CD8-positive, alpha-beta memory T cell (primary cell): ENCODE results near the gene KLF2. TPM values are rescaled to one million over a fixed set of nuclear protein-coding genes. Genes with fewer than 3 reads are reported as not detected.
"Not testable (repeated sequence)": the region's sequence is repeated elsewhere in the genome, so short reads cannot be mapped to it uniquely, and the experiment has no call there.

Experiments
- CTCF ChIA-PET: fragments of 350-600 bp; sonication (Branson Sonifier 250); formaldehyde crosslinking; loops from one replicate; lab custom pipeline; 2021; ENCODE audit warnings: antibody characterized with exemption; lab: Charles Lee
- POLR2A ChIA-PET: fragments of 350-600 bp; sonication (Branson Sonifier 250); formaldehyde crosslinking; loops from one replicate; lab custom pipeline; 2021; ENCODE audit warnings: antibody characterized with exemption; lab: Charles Lee
- DNase-seq, 5 donors: peaks; one replicate each; pipeline versions ENCODE4 v3.0.0 to v3.0.0-alpha.2; 2020 to 2022; ENCODE audit warnings: mixed read lengths in 1 of 5
- H3K27ac ChIP-seq: one replicate; pipeline ENCODE4 v1.7.0; 2013; ENCODE audit warnings: low read depth, mild to moderate bottlenecking, low read length, moderate library complexity
- H3K27me3 ChIP-seq: 2 replicates; pipeline ENCODE4 v1.7.0; 2013; ENCODE audit warnings: low read length, mild to moderate bottlenecking; ENCODE audit not compliant: insufficient read depth, poor library complexity, severe bottlenecking
- H3K36me3 ChIP-seq: 2 replicates; pipeline ENCODE4 v1.7.0; 2013; ENCODE audit warnings: mild to moderate bottlenecking, low read length, moderate library complexity; ENCODE audit not compliant: insufficient read depth
- H3K4me1 ChIP-seq: 2 replicates; pipeline ENCODE4 v1.7.0; 2013; ENCODE audit warnings: mild to moderate bottlenecking, low read length, moderate library complexity; ENCODE audit not compliant: insufficient read depth
- H3K4me3 ChIP-seq: 2 replicates; pipeline ENCODE4 v1.7.0; 2013; ENCODE audit warnings: mild to moderate bottlenecking, low read length
- H3K9me3 ChIP-seq: 2 replicates; pipeline ENCODE4 v1.7.0; 2013; ENCODE audit warnings: mild to moderate bottlenecking, low read length
- H3K27ac Mint-ChIP-seq, 8 donors: one replicate each; pipeline ENCODE4 v1.8.0; 2020 to 2021; ENCODE audit warnings: mixed read lengths in 8 of 8, mild to moderate bottlenecking in 6 of 8, inconsistent platforms in 3 of 8, moderate library complexity in 3 of 8
- H3K27me3 Mint-ChIP-seq, 2 donors: one replicate each; pipeline ENCODE4 v1.8.0; 2020 to 2021; ENCODE audit warnings: mixed read lengths in 2 of 2, mild to moderate bottlenecking in 1 of 2, moderate library complexity in 1 of 2
- H3K36me3 Mint-ChIP-seq, 3 donors: one replicate each; pipeline ENCODE4 v1.8.0; 2020 to 2021; ENCODE audit warnings: mixed read lengths in 3 of 3, inconsistent platforms in 1 of 3, mild to moderate bottlenecking in 1 of 3
- H3K4me1 Mint-ChIP-seq, 3 donors: one replicate each; pipeline ENCODE4 v1.8.0; 2020 to 2021; ENCODE audit warnings: mixed read lengths in 3 of 3, inconsistent platforms in 1 of 3, mild to moderate bottlenecking in 1 of 3
- H3K4me3 Mint-ChIP-seq, 7 donors: one replicate each; pipeline ENCODE4 v1.8.0; 2020 to 2021; ENCODE audit warnings: mixed read lengths in 7 of 7, mild to moderate bottlenecking in 6 of 7, moderate library complexity in 4 of 7, inconsistent platforms in 2 of 7
- H3K9me3 Mint-ChIP-seq, 5 donors: one replicate each; pipeline ENCODE4 v1.8.0; 2020 to 2022; ENCODE audit warnings: mixed read lengths in 5 of 5, mild to moderate bottlenecking in 3 of 5, moderate library complexity in 2 of 5, inconsistent platforms in 1 of 5
- polyA plus RNA-seq: library from polyadenylated mRNA; unstranded; fragments of 300-500 nt; fragmentation: Illumina TruSeq; gene quantifications from one replicate; pipeline ENCODE4 v1.2.3, GENCODE V29; 2021
- total RNA-seq, 2 experiments: library from RNA; stranded (reverse); gene quantifications; one replicate each; pipeline ENCODE4 v1.2.3, GENCODE V29; 2021

The KLF2 gene
- total and polyA plus RNA-seq, 3 experiments from 2014 or later = 33.7 to 219 (median 37.5) TPM

DNA sequence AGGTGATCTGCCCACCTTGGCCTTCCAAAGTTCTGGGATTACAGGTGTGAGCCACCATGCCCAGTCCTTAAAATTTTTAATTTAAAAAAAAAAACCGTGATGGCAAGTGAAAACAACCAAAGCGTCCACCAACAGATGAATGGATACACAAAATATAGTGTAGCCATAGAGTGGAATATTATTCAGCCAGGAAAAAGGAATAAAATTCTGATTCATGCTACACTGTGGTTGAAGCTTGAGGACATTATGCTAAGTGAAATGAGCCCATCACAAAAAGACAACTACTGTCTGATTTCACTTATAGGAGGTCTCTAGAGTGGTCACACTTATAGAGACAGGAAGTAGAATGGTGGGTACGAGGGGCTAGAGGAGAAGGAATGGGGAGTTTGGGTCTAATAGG lies 26.3 kb upstream of the KLF2 start:
- ChIA-PET POLR2A (no interaction called here), CTCF (interaction anchor here (1.4 kb wide), 1 partner anchor 24 kb away, joined by 3 read pairs; no protein-coding TSS in a partner anchor)
- Mint-ChIP-seq H3K4me1 (peaks cover 2 to 11% (median 6%) of the 10 kb centered on the region in 3 donors), H3K4me3 (no peak overlapping the region), H3K27ac (no peak overlapping the region), H3K36me3 (no peaks in the 10 kb centered on the region), H3K9me3 (no peaks in the 10 kb centered on the region), H3K27me3 (peaks cover 3% of the 10 kb centered on the region in 2 donors)
- no peaks in the 10 kb centered on the region for H3K27me3 ChIP-seq
- H3K36me3 ChIP-seq = no peaks in the 10 kb centered on the region
- no peaks in the 10 kb centered on the region for H3K4me1 ChIP-seq
- no peak for DNase-seq
- no peak overlapping the region for H3K27ac ChIP-seq
- no peaks in the 10 kb centered on the region for H3K9me3 ChIP-seq
- H3K4me3 ChIP-seq = no peak overlapping the region

- Histone ChIP-seq H3K4me1 (no peaks in the 10 kb centered on the region), H3K9me3 (no peaks in the 10 kb centered on the region), H3K4me3 (no peak overlapping the region), H3K27ac (no peak overlapping the region), H3K36me3 (no peaks in the 10 kb centered on the region), H3K27me3 (no peaks in the 10 kb centered on the region)
- H3K9me3 Mint-ChIP-seq = no peaks in the 10 kb centered on the region
- ChIA-PET POLR2A (interaction anchor here (0.7 kb wide), 1 partner anchor 40 kb away, joined by 5 read pairs; no protein-coding TSS in a partner anchor), CTCF (interaction anchor here (1.1 to 1.5 kb wide), 2 partner anchors 21 to 55 kb away, joined by 3 read pairs; no protein-coding TSS in a partner anchor)
- peaks cover 0 to 3% of the 10 kb centered on the region in 2 donors for H3K27me3 Mint-ChIP-seq
- H3K27ac Mint-ChIP-seq = no peak overlapping the region
- peaks cover 0 to 2% (median 0%) of the 10 kb centered on the region in 3 donors for H3K36me3 Mint-ChIP-seq
- H3K4me1 Mint-ChIP-seq = peaks cover 2 to 7% (median 6%) of the 10 kb centered on the region in 3 donors
- DNase-seq = no peak
- H3K4me3 Mint-ChIP-seq = no peak overlapping the region
Observed at GRCh38 chr19:16301999-16302694, 22.5 kb upstream of the KLF2 start.

DNA sequence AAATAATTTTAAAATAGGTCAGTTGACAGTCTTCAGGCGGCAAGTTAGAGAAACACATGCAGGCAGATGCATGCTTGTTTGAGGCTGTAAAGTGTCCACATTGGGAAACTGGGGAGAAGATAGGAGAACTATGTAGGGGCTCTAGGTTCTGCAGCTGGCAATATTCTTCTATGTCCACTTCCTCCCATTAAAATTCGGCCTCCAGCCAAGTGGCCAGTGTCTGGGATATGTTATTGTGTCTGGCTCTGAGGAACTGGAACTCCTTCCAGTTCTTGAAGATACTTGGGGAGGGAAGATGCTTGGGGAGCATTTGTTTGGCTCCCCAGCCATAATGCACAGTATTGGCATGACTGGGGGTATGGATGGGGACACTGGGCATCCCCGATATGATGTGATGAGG lies 20.9 kb upstream of the KLF2 start:
- H3K27me3 ChIP-seq = no peaks in the 10 kb centered on the region
- H3K27ac ChIP-seq = no peak overlapping the region
- ChIA-PET CTCF (interaction anchor here (1.5 kb wide), 1 partner anchor 22 kb away, joined by 3 read pairs; no protein-coding TSS in a partner anchor), POLR2A (no interaction called here)
- H3K9me3 ChIP-seq = no peaks in the 10 kb centered on the region
- no peak overlapping the region for H3K4me3 Mint-ChIP-seq
- no peaks in the 10 kb centered on the region for H3K4me1 Mint-ChIP-seq
- H3K9me3 Mint-ChIP-seq = no peaks in the 10 kb centered on the region
- no peak overlapping the region for H3K27ac Mint-ChIP-seq
- H3K4me1 ChIP-seq = no peaks in the 10 kb centered on the region
- H3K4me3 ChIP-seq = no peak overlapping the region
- no peak for DNase-seq
- peaks cover 0 to 2% (median 0%) of the 10 kb centered on the region in 3 donors for H3K36me3 Mint-ChIP-seq
- H3K36me3 ChIP-seq = no peaks in the 10 kb centered on the region
- peaks cover 0 to 3% of the 10 kb centered on the region in 2 donors for H3K27me3 Mint-ChIP-seq

DNA sequence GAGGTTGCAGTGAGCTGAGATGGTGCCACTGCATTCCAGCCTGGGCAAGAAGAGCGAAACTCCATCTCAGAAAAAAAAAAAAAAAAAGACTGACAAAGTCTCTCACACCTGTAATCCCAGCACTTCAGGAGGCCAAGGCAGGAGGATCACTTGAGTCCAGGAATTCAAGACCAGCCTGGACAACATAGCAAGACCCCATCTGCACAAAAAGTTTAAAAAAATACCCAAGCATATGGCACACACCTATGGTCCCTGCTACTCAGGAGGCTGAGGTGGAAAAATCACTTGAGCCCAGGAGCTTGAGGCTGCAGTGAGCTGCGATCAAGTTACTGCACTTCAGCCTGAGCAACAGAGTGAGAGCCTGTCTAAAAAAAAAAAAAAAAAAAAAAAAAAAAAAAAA lies 20.1 kb upstream of the KLF2 start:
- H3K4me3 ChIP-seq, H3K9me3 Mint-ChIP-seq, H3K36me3 ChIP-seq, H3K4me1 Mint-ChIP-seq, H3K27me3 ChIP-seq, H3K4me3 Mint-ChIP-seq, H3K9me3 ChIP-seq, POLR2A ChIA-PET, DNase-seq, H3K4me1 ChIP-seq, CTCF ChIA-PET, H3K27me3 Mint-ChIP-seq, H3K27ac ChIP-seq, H3K36me3 Mint-ChIP-seq: not testable (repeated sequence)
- H3K27ac Mint-ChIP-seq = peak overlapping the region in 2 of 8 donors; percentile 46 to 77

DNA sequence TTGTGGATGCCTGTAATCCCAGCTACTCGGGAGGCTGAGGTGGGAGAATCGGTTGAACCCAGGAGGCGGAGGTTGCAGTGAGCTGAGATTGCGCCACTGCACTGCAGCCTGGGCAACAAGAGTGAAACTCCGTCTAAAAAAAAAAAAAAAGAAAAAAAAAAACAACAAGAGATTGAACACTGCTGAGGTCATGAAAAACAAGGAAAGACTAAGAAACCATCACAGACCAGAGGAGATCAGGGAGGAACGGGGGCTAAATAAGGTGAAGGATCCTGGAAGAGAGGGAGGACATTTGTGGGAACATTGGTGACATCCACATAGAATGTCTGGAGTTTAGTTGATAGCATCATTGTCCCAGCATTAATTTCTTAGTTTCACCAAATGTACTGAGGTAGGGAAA lies 19.6 kb upstream of the KLF2 start:
- H3K4me3 ChIP-seq, DNase-seq, H3K4me1 ChIP-seq, H3K36me3 Mint-ChIP-seq, H3K9me3 ChIP-seq, H3K4me3 Mint-ChIP-seq, CTCF ChIA-PET, H3K27me3 ChIP-seq, POLR2A ChIA-PET, H3K27ac ChIP-seq, H3K4me1 Mint-ChIP-seq, H3K9me3 Mint-ChIP-seq, H3K36me3 ChIP-seq, H3K27me3 Mint-ChIP-seq: not testable (repeated sequence)
- H3K27ac Mint-ChIP-seq = peak overlapping the region in 2 of 8 donors; percentile 8 to 50

- Histone ChIP-seq H3K4me1 (no peaks in the 10 kb centered on the region), H3K4me3 (no peak overlapping the region), H3K9me3 (no peaks in the 10 kb centered on the region), H3K27me3 (no peaks in the 10 kb centered on the region), H3K27ac (no peak overlapping the region), H3K36me3 (no peaks in the 10 kb centered on the region)
- no peak for DNase-seq
- Mint-ChIP-seq H3K4me3 (no peak overlapping the region), H3K27me3 (peaks cover 0 to 3% of the 10 kb centered on the region in 2 donors), H3K9me3 (no peaks in the 10 kb centered on the region), H3K27ac (no peak overlapping the region), H3K4me1 (no peaks in the 10 kb centered on the region), H3K36me3 (peaks cover 0 to 2% (median 0%) of the 10 kb centered on the region in 3 donors)
- ChIA-PET CTCF (no interaction called here), POLR2A (interaction anchor here (1.0 kb wide), 1 partner anchor 22 kb away, joined by 3 read pairs; no protein-coding TSS in a partner anchor)
Observed at GRCh38 chr19:16306728-16307402, 17.8 kb upstream of the KLF2 start.

- Histone ChIP-seq H3K4me3 (no peak overlapping the region), H3K36me3 (no peaks in the 10 kb centered on the region), H3K27me3 (no peaks in the 10 kb centered on the region), H3K9me3 (no peaks in the 10 kb centered on the region), H3K4me1 (no peaks in the 10 kb centered on the region), H3K27ac (no peak overlapping the region)
- DNase-seq = no peak
- no peak overlapping the region for H3K4me3 Mint-ChIP-seq
- peak overlapping the region in 1 of 8 donors; percentile 51 for H3K27ac Mint-ChIP-seq
- ChIA-PET CTCF (no interaction called here), POLR2A (no interaction called here)
- no peaks in the 10 kb centered on the region for H3K9me3 Mint-ChIP-seq
- H3K27me3 Mint-ChIP-seq = peaks cover 0 to 1% of the 10 kb centered on the region in 2 donors
- peaks cover 0 to 2% (median 0%) of the 10 kb centered on the region in 3 donors for H3K4me1 Mint-ChIP-seq
- peaks cover 0 to 2% (median 0%) of the 10 kb centered on the region in 3 donors for H3K36me3 Mint-ChIP-seq
Observed at GRCh38 chr19:16308081-16308480, 16.5 kb upstream of the KLF2 start.

GRCh38 chr19:16309643-16310042 lies 15.0 kb upstream of the KLF2 start:
- Mint-ChIP-seq H3K9me3 (no peaks in the 10 kb centered on the region), H3K27me3 (peaks cover 0 to 1% of the 10 kb centered on the region in 2 donors), H3K4me1 (peaks cover 0 to 2% (median 0%) of the 10 kb centered on the region in 3 donors), H3K4me3 (no peak overlapping the region), H3K27ac (no peak overlapping the region), H3K36me3 (peaks cover 0 to 2% (median 0%) of the 10 kb centered on the region in 3 donors)
- no peaks in the 10 kb centered on the region for H3K9me3 ChIP-seq
- H3K27me3 ChIP-seq = no peaks in the 10 kb centered on the region
- ChIA-PET POLR2A (no interaction called here), CTCF (no interaction called here)
- no peaks in the 10 kb centered on the region for H3K36me3 ChIP-seq
- no peak overlapping the region for H3K4me3 ChIP-seq
- H3K27ac ChIP-seq = no peak overlapping the region
- no peak for DNase-seq
- no peaks in the 10 kb centered on the region for H3K4me1 ChIP-seq
